ENCODE results near the gene IGFALS.
A peak's percentile ranks its signal among the peaks of the same experiment; 100 is the strongest.

The IGFALS gene

DNA sequence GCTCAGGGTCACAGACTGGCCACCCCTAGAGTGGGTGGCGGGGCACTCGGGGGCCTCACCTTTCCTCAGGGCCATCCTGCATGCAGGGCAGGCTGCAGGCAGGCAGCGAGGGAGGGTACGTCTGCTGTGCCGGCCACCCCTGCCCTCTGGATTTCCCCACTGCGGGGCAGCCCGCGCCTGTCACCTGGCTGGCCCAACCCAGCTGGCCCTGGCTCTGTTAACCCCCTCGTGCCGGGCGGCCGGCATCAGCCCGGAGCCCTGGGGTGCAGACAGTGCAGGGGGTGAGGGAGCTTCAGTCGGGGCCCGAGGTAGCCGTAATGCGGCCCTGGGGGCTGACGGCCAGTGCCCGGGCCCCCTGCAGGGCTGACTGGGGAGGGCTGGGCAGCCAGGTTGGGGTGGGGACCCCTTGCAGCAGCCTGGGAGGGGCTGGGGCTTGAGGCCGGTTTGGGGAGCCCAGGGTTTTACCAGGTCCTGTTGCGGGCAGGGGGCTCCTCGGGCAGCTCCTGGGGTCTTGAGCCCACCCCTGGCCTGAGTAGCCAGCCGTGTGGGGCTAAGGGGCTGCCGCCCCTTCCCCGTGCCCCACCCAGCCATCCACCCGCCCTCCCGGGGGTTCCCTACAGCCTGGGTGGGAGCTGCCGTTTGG, at the start of gene IGFALS:
Gene IGFALS (minus strand): TSS at position 128 of the 643 bp plus-strand sequence. CDS start 53 bp downstream, at position 75.
- no peak for DNase-seq

DNA sequence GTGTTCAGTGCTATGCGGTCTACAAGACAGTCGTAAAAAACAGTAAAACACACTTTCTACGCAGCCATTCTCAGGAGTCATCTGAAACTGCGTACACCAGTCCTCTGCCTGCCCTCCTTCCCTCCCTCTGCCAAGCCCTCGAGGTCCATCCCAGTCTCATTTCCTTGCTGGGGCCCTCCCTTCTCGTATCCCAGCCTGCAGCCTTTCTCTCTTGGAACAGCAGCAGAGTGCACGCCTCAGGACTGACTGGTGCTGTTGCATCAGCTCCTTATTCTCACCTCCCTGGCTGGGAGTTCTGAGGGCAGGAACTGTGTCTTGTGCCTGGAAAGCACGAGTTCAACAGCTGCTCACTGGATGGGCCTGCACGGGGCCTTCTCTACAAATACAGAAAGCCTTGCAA, 46.0 kb upstream of the IGFALS start:
- DNase-seq = no peak

DNA sequence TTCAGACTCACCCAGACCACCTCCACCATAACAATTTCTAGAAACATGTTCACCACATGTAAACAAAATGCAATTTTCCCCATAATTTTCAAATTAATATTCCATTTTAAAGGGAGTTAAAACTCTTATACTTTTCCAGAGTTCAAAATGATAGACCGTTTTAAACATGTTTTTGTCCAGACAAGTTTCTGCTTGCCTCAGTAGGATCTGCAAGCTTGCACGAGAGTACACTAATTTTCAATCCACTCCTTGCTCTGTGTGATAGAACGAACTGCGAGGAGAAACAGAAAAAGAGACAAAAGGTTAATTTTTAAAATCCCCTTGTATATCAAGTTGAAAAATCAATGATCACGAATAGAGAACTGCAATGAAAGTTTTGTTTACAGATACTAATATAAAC, 40.6 kb upstream of the IGFALS start:
- DNase-seq = no peak

DNA sequence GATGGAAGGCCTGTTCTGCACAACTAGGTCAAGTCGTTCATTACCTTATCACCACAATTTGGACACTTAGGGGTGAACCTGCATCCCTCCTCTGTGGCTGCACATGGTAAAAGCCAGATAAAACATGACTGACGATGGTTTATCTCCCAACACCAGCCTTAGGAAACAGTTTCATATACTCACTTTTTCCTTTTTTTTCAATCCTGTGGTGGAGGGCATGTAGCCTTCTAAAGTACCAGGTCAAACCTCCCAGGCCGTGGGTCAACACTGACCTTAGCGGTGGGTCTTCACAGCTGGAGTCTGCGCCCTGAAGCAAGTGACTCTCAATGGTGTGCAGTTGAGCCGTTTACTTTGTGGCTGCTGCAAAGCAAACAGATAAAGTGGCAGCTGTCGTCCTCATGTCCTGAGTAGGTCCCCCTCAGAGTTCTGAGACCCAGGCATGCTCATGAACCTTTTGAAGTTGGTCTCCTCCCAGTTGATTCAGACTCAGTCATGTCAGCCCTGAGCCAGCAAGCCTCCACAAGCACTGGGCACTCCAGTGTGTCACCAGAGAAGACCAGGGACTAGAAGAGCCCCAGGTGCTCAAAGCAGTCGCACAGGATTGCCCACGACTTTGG, 39.4 kb upstream of the IGFALS start:
- DNase-seq = no peak

DNA sequence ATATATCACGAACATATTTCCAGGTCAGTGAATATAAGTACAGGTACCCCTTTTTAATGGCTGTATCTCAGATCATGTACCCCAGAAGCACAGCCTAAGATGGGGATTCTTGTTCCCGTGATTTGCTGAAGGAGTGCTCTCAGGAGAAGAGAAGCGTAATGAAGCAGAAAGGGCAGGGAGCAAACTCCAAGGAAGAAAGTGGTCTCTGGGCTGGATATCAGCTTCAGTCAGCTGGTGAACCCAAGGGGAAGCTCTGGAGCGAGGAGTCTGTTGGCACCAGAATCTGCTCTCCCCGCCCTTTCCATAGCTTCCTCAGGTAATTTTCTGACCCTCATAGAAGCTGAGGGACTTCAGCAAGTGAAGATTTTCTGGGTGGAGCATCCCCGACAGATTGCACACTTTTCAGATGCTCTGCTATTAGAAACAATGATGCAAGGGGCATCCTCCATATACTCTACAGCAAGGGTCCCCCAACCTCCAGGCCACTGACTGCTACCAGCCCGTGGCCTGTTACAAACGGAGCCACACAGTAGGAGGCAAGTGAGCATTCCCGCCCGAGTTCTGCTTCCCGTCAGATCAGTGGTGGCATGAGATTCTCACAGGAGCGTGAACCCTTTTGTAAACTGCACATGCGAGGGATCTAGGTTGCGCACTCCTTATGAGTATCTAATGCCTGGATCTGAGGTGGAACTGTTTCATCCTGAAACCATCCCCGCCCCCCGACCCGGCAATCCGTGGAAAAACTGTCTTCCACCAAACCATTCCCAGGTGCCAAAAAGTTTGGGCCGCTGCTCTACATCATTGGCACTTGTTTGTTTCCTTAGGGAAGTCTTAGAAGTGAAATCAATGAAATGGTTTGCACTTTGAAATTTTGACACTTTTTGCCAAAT, 37.9 kb upstream of the IGFALS start:
- DNase-seq = no peak

DNA sequence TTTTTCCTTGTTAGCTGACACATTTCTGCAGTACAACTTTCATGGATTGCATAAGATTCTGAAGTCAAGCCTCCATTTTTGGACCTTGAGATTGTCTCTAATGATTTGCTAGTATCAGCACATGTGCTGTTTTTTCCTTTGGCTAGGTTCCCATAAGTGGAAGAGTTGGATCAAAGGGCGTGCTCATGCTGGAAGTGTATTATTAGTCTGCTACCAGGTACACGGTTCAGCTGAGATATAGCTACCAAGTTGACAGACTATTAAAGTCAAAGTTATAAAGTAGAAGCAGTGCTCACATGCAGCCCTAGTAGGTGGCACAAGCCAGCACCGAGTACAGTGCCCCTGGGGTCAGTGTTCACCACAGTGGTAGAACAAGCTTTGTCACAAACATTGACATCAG, 36.7 kb upstream of the IGFALS start:
- no peak for DNase-seq

GRCh38 chr16:1828645-1829410, 35.3 kb upstream of the IGFALS start:
- DNase-seq = no peak

DNA sequence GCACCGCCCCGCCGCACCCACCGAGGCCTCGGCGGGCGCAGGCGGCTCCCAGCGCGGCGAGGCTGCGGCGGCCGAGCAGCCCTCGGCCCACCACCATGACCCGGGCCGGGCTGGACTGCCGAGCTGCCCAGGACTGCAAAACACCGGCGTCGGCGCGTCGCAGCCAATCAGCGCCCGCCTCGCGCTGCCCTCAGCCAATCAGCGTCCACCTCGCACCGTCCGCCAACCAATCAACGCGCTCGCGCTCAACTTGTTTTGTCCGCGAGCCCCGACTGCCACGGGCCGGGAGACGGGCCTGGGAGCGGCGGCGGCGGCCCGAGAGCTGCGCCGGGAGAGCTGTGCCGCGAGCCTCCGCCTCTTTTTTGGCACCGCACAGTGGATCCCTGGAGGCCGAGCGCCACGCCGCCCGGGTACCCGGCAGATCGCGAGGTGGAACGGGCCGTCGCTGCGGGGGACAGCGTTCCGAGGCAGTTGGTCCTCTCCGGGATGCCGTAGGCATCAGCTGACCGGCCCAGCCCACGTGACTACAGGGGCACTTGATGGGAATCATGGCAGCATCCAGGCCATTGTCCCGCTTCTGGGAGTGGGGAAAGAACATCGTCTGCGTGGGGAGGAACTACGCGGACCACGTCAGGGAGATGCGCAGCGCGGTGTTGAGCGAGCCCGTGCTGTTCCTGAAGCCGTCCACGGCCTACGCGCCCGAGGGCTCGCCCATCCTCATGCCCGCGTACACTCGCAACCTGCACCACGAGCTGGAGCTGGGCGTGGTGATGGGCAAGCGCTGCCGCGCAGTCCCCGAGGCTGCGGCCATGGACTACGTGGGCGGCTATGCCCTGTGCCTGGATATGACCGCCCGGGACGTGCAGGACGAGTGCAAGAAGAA, 33.4 kb upstream of the IGFALS start, which contains the start of the genes FAHD1 and HAGH:
Gene FAHD1 (plus strand): TSS at position 516 of the 883 bp plus-strand sequence. CDS start 33 bp downstream, at position 549.
Gene HAGH (minus strand): TSS at position 135 of the 883 bp plus-strand sequence. CDS start 38 bp downstream, at position 97.
- DNase-seq = peak; percentile 75 to 81 (median 77)

DNA sequence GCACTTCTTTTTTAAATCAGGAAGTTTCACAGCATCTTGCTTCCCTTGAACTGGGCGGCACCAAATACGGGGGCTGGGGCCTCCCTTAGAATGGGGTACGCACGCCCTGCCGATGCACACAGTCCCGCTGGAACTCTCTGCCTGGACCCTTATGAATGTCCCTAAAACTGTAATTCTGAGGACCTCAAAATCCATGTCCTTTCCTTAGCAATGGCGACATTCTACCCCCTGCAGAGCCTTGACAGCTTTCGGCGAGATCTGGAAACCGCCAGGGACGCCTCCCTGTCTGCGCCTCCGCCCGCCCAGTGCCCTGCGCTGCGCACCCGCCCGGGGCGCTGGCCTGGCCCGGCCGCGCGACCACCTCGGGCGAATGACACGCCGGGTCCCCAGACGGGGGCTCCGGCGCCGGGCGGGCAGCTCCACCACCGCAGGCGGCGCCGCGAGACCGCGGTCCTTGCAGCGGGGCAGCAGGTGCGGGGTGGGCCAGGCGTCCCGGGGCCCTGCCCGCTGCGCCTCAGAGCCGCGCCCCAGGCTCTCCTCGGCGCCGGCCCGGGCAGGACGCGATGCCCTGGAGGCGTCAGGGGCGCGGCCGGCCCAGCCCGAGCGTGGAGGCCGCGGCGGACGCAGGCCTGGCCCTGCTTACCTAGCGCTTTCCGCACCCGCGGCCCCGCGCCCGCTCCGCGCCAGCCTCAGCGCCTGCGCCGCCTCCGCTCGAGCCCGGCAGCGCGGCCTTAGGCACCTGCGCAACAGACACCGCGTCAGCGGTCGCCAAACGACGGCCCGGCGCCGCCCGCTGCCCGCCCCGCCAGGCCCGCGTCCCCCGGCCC, 32.6 kb upstream of the IGFALS start:
- peak in 3 of 4 experiments; percentile 52 to 74 (median 65) for DNase-seq

DNA sequence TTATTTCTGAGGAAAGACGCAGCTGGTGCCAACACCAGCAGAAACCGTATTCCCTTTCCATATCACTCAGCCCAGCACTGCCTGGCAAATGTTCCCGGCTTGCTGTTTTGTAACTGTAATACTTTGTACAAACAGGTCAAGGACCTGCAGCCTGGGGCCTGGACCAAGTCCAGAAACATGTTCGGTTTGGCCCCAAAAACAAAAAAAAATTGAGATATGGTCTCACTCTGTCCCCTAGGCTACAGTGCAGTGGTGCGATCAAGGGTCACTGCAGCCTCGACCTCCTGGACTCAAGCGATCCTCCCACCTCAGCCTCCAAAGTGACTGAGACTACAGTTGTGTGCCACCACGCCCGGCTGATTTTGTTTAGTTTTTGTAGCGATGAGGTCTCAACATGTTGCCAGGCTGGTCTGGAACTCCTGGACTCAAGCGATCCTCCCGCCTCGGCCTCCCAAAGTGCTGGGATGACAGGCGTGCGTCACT, 31.9 kb upstream of the IGFALS start:
- no peak for DNase-seq

DNA sequence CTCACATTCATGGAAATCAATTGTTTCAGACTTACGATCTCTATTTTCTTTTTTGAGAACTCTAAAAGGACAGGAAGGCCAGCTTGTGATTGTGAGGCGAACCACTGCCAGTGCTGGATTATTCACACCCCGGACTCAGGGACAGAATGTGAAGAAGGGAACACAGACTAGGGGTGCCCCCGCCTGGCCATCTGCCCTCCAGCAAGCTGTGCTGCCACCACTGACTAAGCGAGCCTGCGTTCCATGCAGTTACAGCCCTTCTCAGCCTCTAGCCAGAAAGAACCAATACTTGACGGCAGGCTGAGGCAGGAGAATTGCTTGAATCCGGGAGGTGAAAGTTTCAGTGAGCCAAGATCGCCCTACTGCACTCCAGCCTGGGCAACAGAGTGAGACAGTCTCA, 30.3 kb upstream of the IGFALS start:
- DNase-seq = no peak

- no peak for DNase-seq
Measured at GRCh38 chr16:1822801-1823200, 29.3 kb upstream of the IGFALS start.

- no peak for DNase-seq
Measured at GRCh38 chr16:1821861-1822611, 28.5 kb upstream of the IGFALS start.

DNA sequence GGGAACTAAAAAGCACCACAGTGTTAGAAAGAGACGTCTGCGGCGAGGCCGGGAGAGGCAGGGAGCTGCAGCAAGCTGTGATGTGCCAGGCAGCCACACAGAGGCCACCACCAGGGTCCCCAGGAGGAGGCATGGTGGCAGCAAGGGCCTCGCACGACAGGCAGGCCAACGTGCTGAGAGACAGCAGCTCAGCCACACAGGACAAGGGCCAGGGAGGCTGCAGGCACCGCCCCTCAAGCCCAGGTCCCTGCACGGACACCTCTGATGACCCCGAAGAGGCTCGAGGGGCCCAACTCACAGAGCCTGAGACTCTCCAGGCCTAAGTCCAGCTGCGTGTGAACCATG, 27.4 kb upstream of the IGFALS start:
- DNase-seq = no peak

DNA sequence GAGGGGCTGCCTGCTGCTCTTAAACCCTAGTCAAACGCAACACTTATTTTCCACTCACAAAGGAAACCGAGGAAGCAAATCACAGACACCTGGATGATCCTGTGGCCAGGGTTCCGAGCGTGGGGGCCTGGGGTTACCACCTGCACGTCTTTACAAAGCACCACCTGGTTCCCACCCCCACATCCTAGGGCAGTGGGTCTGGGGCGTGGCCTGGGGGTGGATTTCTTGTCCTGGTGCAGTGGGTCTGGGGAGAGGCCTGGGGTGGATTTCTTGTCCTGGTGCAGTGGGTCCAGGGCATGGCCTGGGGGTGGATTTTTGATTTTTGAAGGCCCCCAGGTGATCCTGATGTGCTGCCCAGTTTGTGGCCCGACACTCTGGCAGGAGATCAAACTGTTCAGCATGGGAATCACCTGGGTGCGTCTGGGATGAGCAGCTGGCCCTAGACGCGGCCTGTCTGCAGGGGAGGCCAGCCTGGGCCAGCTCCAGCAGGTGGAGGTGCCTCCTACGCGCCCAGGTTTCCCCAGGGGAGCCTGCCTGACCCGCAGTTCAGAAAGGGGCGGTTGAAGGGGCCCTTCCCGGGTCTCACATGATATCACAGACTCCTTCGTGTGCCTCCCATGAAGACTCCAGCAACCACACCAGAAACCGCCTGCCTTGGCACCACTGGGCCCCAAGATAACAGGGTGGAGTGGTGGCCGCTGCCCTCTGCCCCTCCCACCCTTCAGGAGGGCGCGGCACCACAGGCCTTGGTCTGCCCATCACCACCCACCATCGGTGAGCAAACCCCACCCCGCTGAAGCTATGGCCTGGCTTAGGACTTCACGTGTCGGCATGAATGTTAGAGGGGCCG, 26.8 kb upstream of the IGFALS start:
- DNase-seq = no peak

DNA sequence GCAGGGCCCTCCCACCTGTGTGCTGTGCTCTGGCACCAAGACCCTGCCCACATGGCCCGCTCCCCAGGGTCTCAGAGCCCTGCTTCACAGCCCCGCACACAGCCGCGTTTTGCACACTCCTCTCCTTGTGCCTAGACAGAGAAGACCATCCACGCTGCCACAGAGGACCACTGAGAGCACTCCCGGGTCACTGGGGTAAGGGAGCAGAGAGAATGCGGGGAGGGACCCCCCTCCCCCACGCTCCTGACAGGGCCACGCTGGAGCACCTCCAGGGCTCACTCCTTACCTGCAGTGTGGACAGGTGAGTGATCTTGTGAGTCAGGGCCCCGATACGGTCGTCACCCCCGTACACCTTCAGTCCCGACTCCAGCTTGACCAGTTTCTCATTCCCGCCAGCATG, 26.1 kb upstream of the IGFALS start:
- DNase-seq = no peak

GRCh38 chr16:1818873-1819525, 25.5 kb upstream of the IGFALS start:
- DNase-seq = no peak

GRCh38 chr16:1818204-1818872, 24.8 kb upstream of the IGFALS start:
- no peak for DNase-seq

Data from activated naive CD4-positive, alpha-beta T cell (primary cell).